ENCODE results near the gene CAPRIN1.
"Not testable (repeated sequence)": the region's sequence is repeated elsewhere in the genome, so short reads cannot be mapped to it uniquely, and the experiment has no call there.

Gene CAPRIN1

DNA sequence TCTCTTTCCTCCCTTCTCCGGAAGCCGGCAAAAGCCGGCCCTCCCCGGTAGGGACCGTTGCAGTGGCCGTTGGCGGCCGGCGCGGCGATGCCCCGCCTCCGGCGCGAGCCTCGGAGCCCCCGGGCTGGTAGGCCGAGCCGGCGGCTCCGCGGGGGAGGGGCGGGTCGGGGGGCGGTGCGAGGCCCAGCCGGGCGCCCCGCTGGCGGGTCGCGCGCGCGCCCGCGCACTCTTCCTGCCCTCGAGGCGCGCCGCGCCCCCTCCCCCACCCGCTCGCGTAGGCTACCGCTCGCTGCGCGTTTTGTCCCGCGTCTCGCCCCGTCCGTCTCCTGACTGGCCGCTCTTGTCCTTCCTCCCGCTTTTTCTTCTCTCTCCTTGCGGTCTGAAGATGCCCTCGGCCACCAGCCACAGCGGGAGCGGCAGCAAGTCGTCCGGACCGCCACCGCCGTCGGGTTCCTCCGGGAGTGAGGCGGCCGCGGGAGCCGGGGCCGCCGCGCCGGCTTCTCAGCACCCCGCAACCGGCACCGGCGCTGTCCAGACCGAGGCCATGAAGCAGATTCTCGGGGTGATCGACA, 591 bp downstream of the CAPRIN1 start:
- peak; percentile 90 for DNase-seq

DNA sequence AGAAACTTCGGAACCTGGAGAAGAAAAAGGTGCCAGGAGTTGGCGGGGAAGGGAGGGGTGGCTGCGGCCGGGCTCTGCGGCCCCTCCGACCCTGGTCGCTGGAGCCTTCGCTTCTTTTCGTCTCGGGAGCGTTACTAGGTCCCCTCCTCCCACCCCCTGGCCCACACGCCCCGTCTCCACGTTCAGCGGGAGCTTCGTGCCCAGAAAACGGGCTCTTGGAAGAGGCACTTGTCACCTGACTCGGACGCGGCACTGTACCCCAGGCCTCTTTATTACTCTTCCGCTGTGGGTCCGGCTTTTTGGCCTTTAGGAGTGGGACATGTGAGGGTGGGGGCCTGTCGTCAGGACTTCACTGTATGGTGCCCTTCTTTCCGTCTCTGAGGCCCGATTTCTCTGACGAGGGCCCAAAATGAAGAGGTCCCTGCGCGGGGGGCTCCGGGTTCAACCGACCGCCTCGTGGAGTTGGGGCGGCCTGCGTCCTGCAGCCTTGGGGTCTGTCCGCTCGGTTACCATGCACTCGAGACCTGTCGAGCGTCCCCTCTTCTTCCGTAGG, 1.2 kb downstream of the CAPRIN1 start:
- DNase-seq: peak; percentile 11

DNA sequence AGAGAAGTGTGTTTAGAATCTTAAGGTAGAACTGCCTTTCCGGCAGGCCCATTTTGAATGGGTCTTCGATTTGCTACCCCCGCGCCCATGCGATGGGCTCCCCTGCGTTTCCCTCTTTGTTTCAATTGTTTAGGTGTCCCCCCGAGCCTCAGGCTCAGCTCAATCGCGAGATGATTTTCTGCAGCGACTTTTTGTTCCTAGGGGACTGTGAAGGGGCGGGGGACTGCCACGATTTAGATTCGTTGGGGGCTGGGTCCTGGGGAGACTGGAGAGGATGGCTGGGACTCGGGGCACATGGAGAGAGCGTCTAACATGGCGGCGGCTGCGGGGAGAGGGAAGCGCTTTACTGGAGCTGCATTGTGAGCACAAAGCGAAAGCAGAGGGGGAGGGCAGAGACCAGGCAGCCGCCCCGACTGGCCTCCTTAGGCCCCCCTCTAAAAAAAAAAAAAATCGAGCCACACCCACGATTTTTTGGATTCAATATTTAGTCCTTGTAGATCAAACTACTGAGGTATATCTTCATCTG, 1.7 kb downstream of the CAPRIN1 start:
- peak; percentile 84 for DNase-seq

GRCh38 chr11:34054351-34054750, 2.8 kb downstream of the CAPRIN1 start:
- not testable (repeated sequence) for DNase-seq

- DNase-seq: no peak
These were observed 3.9 kb downstream of the CAPRIN1 start for GRCh38 chr11:34055218-34056000.

- DNase-seq: no peak
These were observed 5.1 kb downstream of the CAPRIN1 start for GRCh38 chr11:34056672-34057071.

- DNase-seq: no peak
These were observed 11.7 kb downstream of the CAPRIN1 start for GRCh38 chr11:34063061-34063795.

- DNase-seq: no peak
These were observed 12.8 kb downstream of the CAPRIN1 start for GRCh38 chr11:34064291-34064690.

DNA sequence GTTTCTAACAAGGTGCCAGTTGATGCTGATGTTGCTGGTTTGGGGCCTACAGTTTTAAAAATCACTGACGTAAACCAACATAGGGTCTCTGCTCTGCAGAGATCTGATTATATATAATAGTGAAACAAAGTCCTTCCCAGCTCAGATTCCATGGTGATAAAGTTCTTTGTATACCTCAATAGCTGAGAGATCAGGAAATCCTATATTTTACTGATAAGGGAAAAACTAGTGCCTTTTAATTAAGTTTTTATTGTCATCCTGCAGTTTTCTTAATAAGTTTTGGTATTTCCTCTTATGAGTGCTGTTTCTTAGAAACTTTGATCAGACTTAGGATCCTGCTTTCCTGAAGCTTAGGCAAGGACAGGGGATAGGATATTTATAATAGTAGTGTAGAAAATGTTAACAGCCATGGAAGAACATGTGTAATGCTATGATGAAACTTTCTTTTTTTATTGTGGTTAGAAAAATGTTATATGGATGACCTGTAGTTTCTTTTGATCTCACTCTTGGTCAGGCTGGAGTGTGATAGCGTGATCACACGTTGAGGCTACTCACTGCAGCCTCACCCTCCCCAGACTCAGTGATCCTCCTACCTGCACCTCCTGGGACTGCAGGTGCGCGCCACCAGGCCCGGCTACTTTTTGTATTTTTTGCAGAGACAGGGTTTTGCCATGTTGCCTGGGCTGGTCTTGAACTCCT, 14.1 kb downstream of the CAPRIN1 start:
- DNase-seq: no peak

DNA sequence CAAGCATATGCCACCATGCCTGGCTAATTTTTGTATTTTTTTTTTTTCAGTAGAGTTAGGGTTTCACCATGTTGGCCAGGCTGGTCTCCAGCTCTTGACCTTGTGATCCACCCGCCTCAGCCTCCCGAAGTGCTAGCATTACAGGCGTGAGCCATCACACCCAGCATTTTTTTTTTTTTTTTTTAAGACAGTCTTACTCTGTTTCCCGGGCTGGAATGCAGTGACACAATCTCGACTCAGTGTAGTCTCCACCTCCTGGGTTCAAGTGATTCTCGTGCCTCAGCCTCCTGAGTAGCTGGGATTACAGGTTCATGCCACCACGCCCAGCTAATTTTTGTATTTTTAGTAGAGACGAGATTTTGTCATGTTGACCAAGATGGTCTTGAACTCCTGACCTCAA, 15.2 kb downstream of the CAPRIN1 start:
- not testable (repeated sequence) for DNase-seq

GRCh38 chr11:34067383-34068065, 16.0 kb downstream of the CAPRIN1 start:
- no peak for DNase-seq

DNA sequence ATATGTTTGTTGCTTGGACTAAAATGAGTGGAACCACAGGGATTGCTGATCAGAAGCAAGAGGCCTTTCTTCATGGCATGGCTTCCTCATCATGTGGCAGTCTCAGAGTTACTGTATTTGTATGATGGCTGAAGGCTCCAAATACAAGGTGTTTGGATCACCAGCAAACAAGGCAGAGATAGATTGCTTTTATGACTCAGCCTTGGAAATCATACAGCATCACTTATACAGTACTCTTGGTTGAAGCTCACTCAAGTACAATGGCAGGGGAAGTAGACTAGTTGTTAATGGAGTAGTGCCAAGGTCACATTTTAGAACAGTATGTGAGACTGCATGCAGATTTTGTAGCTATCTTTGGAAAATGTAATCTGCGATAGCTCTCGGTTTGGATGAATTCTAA, 16.6 kb downstream of the CAPRIN1 start:
- no peak for DNase-seq

- not testable (repeated sequence) for DNase-seq
These were observed 19.8 kb downstream of the CAPRIN1 start for GRCh38 chr11:34071306-34071705.

DNA sequence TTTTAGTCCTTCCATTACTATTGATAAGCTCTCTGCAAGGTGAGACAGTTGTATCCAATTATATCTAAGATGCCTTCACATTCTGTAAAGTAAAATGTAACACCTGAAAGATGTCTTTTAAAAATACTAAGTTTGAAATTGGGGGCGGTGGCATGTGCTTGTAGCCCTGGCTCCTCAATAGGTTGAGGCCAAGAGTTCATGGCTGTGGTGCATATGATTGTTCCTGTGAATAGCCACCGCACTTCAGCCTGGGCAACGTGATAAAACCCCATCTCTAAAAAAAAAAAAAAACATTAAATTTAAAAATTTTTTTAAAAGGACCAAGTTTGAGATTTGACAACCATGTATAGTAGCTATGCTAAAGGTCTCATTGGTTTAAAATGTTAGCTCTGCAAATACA, 20.5 kb downstream of the CAPRIN1 start:
- no peak for DNase-seq

DNA sequence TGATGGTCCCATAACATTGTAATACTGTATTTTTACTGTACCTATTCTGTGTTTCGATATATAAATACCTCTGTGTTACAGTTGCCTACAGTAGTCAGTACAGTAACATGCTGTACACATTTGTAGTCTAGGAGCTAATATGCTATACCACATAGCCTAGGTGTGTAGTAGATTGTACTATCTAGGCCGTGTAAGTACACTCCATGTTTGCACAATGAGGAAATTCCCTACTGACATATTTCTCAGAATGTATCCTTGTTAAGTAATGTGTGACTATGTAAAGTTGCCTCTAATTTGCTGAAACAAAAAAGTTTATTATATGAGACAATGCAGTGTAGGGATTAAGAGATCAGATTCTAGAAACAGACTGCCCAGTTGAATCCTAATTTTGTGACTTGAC, 21.3 kb downstream of the CAPRIN1 start:
- DNase-seq: no peak

GRCh38 chr11:34074391-34074790, 22.9 kb downstream of the CAPRIN1 start:
- DNase-seq: no peak

- no peak for DNase-seq
These were observed 23.8 kb downstream of the CAPRIN1 start for GRCh38 chr11:34075178-34075820.

DNA sequence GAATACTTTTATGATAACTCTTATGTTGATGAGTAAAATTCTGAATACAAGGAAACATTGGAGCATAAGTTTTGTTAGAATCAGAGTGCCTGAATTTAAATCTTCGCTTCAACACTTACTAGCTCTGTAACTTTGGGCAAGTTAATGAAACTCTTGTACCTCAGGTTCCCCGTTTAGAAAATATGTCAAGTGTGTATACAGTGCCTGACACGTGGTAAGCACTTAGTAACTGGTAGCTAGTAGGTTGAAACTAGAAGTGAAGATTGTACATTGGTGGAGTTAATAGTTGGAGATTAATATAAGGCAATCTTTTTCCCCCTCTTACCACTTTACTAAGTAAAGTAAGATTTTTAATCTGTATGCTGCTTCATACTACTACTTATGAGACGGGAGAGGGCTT, 29.1 kb downstream of the CAPRIN1 start:
- DNase-seq: no peak

DNA sequence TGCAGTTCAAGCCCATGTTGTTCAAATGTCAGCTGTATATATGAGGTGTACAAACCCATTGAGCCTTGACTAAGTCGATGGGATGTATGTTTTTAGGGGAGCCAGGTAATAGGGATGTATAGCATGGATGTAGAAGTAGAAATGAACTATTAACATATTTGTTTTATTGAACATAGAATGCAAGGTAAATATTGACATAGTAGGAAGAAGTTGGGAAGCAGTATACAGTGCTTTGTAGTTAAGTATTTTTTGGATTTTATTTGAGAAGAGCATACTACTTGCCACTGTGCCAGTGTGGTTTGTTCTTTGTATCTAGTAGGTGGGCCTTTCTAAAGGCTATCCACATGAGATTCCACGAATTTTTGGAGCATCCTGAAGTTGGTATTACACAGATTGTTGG, 33.1 kb downstream of the CAPRIN1 start:
- DNase-seq: no peak

DNA sequence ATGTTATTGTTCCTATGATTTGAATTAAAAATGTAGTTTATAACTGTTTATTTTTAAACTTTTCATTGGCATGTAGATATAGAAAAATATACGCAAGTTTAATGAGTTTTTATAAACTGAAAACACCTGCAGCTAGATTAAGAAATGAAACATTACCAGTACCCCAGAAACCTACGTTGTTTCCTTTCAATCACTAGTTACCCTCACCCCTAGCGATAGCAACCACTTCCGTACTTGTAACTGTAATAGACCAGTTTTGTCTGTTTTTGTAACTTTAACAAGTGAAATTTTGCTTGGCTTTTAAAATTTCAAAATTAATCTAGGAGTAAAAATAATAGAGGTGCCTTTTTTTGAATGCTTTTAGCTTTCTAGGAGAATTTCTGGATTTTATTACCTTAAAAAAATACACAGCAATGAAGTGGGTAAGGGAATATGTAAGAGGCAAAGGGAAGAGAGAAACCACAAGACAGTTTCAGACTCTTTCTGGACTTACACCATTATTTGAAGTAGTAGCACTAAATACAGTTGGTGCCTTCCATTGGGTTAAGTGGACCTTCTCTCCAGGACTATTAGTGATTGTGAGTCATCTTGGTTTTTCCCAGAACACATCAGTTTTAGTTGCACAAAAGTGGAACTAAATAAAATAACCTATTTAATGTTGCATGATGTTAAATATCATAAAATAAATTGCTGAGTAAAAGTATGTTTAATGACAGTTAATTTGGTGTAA, 35.2 kb downstream of the CAPRIN1 start:
- DNase-seq: no peak

- DNase-seq: no peak
These were observed 40.3 kb downstream of the CAPRIN1 start for GRCh38 chr11:34091825-34092224.

All from activated CD4-positive, alpha-beta T cell treated with anti-CD3 and anti-CD28 coated beads, Interleukin-2, amount 50 U/mL, for 16 hours (primary cell).